HG02798 (cell line): ENCODE results near the gene INPP5D.
"Not testable (repeated sequence)": the region's sequence is repeated elsewhere in the genome, so short reads cannot be mapped to it uniquely, and the experiment has no call there.

ENCODE experiments used
- ATAC-seq: cut with Tn5 transposase; IDR thresholded peaks from one replicate; pipeline ENCODE4 v1.9.1; 2021; ENCODE audit warnings: mild to moderate bottlenecking; ENCODE audit not compliant: unreplicated experiment, poor library complexity

The INPP5D gene

DNA sequence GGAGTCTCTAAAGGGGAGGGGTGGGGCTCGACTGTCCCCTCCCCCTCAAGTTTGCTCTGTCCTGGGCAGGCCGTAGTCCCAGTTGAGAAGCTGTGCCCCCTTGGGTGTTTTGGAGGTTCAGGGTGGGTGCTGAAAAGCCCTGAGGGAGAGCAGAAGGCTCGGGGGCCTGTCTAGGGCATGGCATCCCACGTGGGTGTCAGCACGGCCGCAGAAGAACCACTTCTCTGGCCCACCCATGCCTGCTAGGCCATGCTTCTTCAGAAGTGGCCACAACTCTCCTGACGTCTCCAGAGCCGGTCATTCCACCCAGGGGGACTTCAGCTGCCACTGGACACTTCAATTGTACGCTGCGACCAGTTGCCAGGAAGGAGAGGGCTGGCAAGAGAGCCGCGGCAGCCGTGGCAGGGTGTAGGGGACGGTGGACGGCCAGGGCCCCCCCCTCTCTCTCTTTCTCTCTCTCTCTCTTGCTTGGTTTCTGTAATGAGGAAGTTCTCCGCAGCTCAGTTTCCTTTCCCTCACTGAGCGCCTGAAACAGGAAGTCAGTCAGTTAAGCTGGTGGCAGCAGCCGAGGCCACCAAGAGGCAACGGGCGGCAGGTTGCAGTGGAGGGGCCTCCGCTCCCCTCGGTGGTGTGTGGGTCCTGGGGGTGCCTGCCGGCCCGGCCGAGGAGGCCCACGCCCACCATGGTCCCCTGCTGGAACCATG, at the start of gene INPP5D:
INPP5D (plus strand) TSS at position 546 of the 704 bp plus-strand sequence; CDS start at position 683, 137 bp downstream.
- peak; percentile 39 for ATAC-seq

GRCh38 chr2:233010569-233011267, 49.4 kb upstream of the INPP5D start:
- ATAC-seq = no peak

DNA sequence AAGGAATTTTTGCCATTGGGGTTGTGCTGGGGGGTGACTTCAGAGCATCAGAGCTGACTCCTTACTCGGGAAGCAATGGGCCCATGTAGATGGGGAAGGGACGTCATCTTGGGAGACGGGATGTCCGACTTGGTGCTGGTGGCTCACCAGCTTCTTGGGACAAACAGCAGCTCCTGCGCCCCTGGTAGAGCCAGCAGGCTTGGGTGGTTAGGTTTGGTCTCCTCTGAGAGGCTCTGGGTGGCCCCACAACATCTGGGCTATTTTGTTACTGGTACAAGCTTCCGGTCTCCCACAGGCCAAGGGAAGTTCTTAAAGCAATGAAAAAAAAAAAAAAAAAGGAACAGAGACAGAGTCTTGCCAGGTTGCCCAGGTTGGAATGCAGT, 48.9 kb upstream of the INPP5D start:
- ATAC-seq = no peak

DNA sequence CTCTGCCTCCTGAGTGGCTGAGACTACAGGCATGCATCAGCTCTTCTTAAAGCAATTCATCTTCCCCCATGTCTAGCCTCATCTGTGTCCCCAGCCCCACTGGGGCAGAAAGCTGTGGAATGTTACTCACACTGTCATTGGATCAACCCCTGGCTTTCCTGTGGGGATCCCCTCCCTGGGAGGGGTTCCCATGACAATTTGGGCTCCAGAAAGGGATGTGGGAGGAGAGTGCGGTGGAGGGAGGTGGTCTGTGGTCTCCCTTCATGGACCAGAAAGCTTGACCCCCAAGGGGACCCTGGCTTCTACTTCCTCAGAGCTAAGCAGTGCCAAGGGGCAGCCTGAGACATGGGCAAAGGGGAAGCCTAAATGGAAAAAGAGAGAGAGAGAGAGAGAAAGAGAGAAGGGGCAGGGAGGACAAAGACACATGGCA, 48.4 kb upstream of the INPP5D start:
- ATAC-seq = no peak

DNA sequence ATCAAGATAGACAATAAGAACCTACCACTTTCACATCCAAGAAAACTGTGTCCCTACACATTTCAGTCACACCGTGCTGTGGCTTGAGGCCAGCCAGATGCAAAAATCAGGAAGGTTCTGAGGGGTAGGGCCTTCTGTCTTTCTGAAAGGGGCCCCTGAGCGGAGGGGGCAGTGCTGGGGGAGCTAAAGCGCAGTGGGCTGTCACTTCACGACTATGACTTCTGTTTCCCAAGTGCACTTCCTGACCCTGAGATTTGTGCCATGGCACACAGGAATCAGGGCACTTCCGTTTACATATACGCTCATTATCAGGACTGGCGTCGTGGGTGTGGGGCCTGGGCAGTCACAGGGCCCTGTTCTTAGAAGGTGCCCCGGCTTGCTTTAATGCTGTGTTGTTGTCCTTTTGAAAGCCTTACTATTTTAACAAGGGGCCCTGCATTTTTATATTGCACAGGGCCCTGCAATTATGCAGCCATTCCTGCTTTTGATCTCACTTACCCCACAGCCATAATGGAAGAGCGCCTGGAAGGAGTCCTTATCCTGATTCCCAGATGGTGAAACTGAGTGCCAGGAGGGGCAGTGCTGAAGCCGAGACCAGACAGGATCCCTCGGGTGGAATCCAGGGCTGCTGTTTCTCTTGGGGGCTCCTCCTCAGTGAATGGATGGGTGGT, 47.7 kb upstream of the INPP5D start:
- ATAC-seq = no peak

DNA sequence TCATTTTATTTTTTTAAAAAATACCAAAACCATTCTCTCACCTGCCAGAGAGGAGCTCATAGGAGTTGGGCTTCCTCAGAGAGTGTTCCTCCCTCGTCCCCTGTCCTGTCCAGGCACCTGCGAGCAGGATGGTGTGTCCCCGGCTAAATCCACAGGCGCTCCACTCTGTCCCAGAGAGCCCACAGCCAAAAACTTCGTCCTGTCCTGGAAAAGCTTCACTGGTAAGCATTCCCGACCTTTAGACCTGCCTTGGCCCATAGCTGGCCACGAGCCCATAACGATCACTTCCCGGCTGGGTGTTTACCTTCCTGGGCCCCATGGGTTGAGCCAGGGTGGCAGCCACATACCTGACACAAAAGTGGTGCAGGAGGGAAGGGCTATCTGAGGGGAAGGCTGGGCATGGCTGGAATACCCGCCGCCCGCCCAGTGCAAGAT, 47.1 kb upstream of the INPP5D start, which contains the start of gene NGEF:
NGEF (minus strand) TSS at position 230 of the 435 bp plus-strand sequence. CDS start 38,366 bp downstream, outside the sequence.
- no peak for ATAC-seq

DNA sequence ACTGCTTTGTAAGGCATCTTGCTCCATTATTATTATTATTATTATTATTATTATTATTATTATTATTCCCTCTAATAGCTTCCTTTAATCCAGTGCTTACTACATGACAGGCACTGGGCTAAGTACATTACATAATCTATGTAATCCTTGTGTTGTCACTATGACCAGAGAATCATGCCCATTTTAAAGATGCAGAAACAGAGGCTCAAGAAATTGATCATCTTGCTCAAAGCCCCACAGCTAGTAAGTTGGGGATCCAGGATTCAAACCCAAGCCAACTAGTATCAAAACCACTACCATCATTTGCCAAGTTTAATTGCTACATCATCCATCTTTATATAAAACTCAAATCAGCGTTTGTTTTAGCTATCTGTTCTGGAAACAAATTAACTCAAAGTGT, 46.5 kb upstream of the INPP5D start:
- no peak for ATAC-seq

GRCh38 chr2:233015019-233015645, 45.0 kb upstream of the INPP5D start:
- no peak for ATAC-seq

DNA sequence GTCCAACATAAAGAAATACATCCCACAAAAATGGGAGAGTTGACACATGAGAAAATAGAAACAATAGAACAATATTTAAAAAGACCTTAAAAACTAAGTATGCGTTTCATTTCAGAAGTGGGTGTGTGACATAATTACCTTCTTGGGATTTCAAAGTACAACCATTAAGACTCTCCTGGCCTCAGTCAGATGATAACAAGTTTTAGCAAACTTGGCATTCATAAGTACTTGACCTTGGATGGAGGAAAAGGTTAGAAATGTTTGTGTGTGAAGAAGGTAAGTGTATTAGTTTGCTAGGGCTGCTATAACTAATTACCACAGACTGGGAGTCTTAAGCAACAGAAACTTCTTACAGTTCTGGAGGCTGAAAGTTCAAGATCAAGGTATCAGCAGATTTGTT, 42.2 kb upstream of the INPP5D start:
- ATAC-seq = no peak

DNA sequence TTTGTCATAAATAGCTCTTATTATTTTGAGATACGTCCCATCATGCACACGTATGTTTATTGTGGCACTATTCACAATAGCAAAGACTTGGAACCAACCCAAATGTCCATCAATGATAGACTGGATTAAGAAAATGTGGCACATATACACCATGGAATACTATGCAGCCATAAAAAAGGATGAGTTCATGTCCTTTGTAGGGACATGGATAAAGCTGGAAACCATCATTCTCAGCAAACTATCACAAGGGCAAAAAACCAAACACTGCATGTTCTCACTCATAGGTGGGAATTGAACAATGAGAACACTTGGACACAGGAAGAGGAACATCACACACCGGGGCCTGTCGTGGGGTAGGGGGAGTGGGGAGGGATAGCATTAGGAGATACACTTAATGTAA, 40.5 kb upstream of the INPP5D start:
- not testable (repeated sequence) for ATAC-seq

DNA sequence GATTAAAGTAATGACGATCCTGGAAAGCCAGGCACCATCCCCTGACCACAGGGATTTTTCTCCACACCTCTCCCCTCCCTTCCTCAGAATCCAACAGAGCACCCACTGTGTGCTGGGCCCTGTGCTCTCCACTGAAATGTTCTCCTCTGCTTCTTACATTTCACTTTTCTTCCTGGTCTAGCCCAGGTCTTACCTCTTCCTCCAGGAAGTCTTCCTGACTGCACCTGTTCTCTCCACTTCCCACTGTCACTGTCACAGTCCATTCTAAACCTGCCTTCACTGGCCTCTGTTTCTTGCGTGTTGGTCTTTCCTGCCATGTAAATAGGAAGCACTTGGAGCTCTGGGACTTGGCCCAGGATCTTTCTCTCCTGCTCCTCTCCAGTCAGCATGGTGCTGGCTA, 39.7 kb upstream of the INPP5D start:
- ATAC-seq = no peak

- no peak for ATAC-seq
Measured at GRCh38 chr2:233021771-233022170, 38.4 kb upstream of the INPP5D start.

DNA sequence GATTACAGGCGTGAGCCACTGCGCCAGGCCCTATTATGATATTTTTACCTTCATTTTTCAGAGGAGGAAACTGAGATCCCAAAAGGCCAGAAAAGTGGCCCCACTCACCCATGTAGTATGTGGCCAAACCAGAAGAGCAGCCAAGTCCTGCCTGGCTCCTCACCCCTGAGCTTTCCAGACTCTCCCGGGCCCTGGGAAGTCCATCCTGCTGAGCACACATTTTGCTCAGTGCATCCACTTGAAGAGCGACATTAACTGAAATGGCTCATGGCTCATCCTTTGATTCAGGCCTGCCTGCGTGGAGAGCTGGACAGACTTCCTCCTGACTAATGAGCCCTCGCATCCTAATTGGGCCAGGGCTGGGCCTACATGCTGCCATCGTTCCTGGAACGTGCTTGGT, 37.6 kb upstream of the INPP5D start:
- ATAC-seq = no peak

DNA sequence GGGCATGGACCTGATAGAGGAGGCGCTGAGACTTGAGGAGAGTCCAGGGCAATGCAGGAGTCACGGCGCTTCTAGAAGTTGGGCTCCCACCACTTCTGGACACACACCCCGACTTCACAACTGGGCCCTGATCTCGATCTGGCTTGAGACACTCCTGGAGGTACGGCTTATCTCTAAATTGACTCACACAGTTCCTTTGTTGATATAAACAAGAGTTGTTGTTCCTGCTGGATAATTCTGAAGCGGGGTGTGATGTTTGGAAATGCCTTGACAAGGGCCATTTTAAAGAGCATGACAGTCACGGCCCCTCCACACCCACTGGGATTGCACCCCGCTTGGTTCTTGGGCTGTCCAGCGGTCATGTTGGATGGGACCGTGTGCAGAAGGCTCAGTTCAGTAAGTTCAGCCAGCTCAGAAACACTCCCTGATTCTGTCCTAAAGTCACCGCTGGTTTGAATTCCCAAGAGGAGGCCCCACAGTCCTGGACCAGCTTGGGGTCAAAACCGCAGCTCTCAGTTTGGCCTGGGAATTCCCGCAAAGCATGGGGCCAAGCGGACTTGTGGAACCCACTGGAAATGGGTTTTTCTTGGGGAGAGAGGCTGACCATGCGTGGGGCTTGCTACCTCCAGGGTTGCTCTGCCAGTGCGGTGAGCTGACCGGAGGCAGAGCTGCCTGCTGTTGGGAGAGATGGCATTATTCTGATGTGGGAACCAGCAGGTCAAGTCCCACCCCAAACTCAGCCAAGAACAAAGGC, 37.0 kb upstream of the INPP5D start:
- no peak for ATAC-seq

DNA sequence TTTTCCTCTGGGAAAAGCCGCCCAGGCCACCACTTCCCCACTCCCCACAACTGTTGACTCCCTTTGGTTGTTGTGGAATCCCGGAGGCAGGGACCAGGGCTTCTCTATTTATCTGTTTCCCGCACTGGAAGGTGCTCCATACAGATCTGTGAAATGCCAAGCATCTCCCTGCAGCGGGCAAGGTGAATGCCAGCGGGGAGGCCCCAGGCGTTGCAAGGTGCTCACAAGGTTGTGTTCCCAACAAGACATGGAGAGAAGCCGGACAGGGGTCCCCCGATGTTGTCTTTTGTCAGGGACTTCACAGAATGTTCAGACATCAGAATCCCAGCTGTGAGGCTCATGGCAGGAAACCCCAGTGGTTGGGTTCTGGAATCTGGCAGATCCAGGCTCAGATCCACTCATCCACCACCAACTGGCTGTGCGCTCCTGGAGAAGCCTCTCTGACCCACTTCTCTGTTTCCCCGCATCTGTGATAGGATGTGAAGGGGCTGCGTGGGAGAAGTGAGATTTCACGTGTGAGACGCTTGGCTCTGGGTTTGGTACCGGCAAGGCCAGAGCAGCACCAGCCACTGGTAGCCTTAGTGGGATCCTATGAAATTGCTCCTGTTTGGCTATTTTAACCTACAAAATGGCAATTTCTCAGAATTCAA, 36.3 kb upstream of the INPP5D start:
- ATAC-seq = no peak

DNA sequence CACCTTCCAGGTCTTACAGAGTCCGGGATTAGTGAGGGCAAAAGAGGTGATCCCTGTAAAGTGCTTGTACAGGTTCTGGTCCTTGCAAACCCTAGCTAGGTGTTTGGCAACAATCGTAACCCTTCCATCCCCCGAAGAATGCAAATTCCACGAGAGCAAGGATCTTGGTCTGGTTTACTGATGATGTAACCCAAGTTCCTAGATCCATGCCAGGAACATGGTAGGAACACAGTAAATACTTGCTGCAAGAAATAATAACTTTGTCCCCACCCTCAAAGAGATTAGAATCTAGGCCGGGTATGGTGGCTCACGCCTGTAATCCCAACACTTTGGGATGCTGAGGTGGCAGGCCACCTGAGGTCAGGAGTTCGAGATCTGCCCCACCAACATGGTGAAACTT, 34.4 kb upstream of the INPP5D start:
- no peak for ATAC-seq

- ATAC-seq = no peak
Measured at GRCh38 chr2:233026198-233026813, 33.8 kb upstream of the INPP5D start.

DNA sequence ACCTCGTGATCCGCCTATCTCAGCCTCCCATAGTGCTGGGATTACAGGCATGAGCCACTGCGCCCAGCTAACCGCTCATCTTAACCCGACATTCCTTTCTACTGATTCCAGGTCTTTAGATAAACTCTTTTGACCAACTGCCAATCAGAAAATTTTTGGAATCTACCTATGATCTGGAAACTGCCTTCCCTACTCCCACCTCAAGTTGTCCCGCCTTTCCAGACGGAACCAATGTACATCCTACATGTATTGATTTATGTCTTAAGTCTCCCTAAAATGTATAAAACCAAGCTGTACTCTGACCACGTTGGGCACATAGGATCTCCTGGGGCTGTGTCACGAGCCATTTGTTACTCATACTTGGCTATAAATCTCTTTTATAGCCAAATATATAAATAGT, 30.8 kb upstream of the INPP5D start:
- ATAC-seq = no peak
